HepG2 (cell line): ENCODE results near the gene PAPSS1. TPM values are rescaled to one million over a fixed set of nuclear protein-coding genes. Genes with fewer than 3 reads are reported as not detected.

Source experiments
- ATAC-seq: fragments of 200-7000 bp; cut with Tn5 transposase; 3 replicates; pipeline ENCODE4 v1.9.1; 2020; ENCODE audit warnings: mild to moderate bottlenecking, moderate library complexity
- BruUV-seq: library from RNA; stranded (reverse); fragments of 400-500 nt; replicated peaks from 2 replicates; lab custom pipeline; 2021; lab: Mats Ljungman, UMichigan
- CTCF ChIA-PET: fragments of 300-600 bp; formaldehyde crosslinking; extraction: SDS; loops from one replicate; lab custom pipeline; 2021; ENCODE audit warnings: low total read pairs, inconsistent platforms, low intra/inter-chr PET ratio; lab: Yijun Ruan, JAX
- POLR2A ChIA-PET: fragments of 350-600 bp; sonication (Branson Sonifier 250); formaldehyde crosslinking; loops from one replicate; lab custom pipeline; 2020; ENCODE audit warnings: antibody characterized with exemption, inconsistent platforms; lab: Yijun Ruan, JAX
- DNase-seq: peaks from one replicate; pipeline ENCODE4 v3.0.0-alpha.2; 2015; ENCODE audit warnings: low spot score
- FAIRE-seq: peaks from 3 replicates; lab custom pipeline; 2011; peaks lifted over from hg19 to GRCh38; lab: Jason Lieb, UNC
- H2AFZ ChIP-seq: one replicate; pipeline ENCODE4 v1.6.1; 2011; ENCODE audit warnings: low read length, inconsistent platforms
- H3K27ac ChIP-seq: fragments of 300-600 bp; 3 replicates; pipeline ENCODE4 v1.8.0; 2011; ENCODE audit warnings: mixed run types, mild to moderate bottlenecking, mixed read lengths, low read length, inconsistent platforms; ENCODE audit not compliant: insufficient read depth; ENCODE audit errors: extremely low read length
- H3K27me3 ChIP-seq, 2 experiments: fragments of 200-600 bp in 1 of 2; 2 replicates in 1 of 2; 3 replicates in 1 of 2; pipeline versions ENCODE4 v1.6.0 to v1.8.0; 2011; ENCODE audit warnings: low read length in 2 of 2, mild to moderate bottlenecking in 2 of 2, moderate library complexity in 2 of 2, inconsistent platforms in 1 of 2; ENCODE audit not compliant: insufficient read depth in 2 of 2, control insufficient read depth in 1 of 2
- H3K36me3 ChIP-seq, 2 experiments: fragments of 200-600 bp in 1 of 2; replicated peaks in 1 of 2; 2 replicates in 1 of 2; 3 replicates in 1 of 2; pipeline versions ENCODE4 v1.5.1 to v1.8.0; 2011; ENCODE audit warnings: low read length in 2 of 2, inconsistent platforms in 1 of 2; ENCODE audit not compliant: insufficient read depth in 2 of 2, control insufficient read depth in 1 of 2
- H3K4me1 ChIP-seq: 2 replicates; pipeline ENCODE4 v1.5.1; 2012; ENCODE audit warnings: low read length, inconsistent platforms; ENCODE audit not compliant: insufficient read depth
- H3K4me2 ChIP-seq: 2 replicates; pipeline ENCODE4 v1.6.0; 2011; ENCODE audit warnings: low read depth, low read length, inconsistent platforms
- H3K4me3 ChIP-seq, 3 experiments: fragments of 200-600 bp in 1 of 3; sonication (generic), shearing (Covaris generic) in 1 of 3; replicated peaks in 1 of 3; 2 replicates each; pipeline ENCODE4 v1.5.1; 2011 to 2016; ENCODE audit warnings: low read length in 3 of 3, inconsistent platforms in 2 of 3, low read depth in 2 of 3, mild to moderate bottlenecking in 2 of 3, control low read depth in 1 of 3, mixed read lengths in 1 of 3; ENCODE audit not compliant: insufficient read depth in 1 of 3
- H3K79me2 ChIP-seq: one replicate; pipeline ENCODE4 v1.6.1; 2011; ENCODE audit warnings: low read length, inconsistent platforms; ENCODE audit not compliant: insufficient read depth
- H3K9ac ChIP-seq: 2 replicates; pipeline ENCODE4 v1.6.0; 2011; ENCODE audit warnings: mild to moderate bottlenecking, low read depth, low read length, inconsistent platforms; ENCODE audit not compliant: insufficient read depth
- H3K9me3 ChIP-seq: 2 replicates; pipeline ENCODE4 v1.5.1; 2012; ENCODE audit warnings: mild to moderate bottlenecking, low read length
- H4K20me1 ChIP-seq: 2 replicates; pipeline ENCODE4 v1.6.0; 2011; ENCODE audit warnings: inconsistent platforms, mild to moderate bottlenecking, low read length, moderate library complexity; ENCODE audit not compliant: insufficient read depth
- ESRRA ChIP-seq: sonication (generic); formaldehyde crosslinking; IDR thresholded peaks from 2 replicates; pipeline ENCODE4 v1.5.1; 2020; ENCODE audit warnings: mild to moderate bottlenecking, low read depth, missing genetic modification reagents
- RCOR2 ChIP-seq: IDR thresholded peaks from 2 replicates; pipeline ENCODE4 v1.6.1; 2016; ENCODE audit warnings: missing biosample characterization, missing genetic modification reagents
- ZNF512B ChIP-seq: sonication (generic); formaldehyde crosslinking; IDR thresholded peaks from 2 replicates; pipeline ENCODE4 v1.5.1; 2020; ENCODE audit warnings: missing genetic modification reagents, mild to moderate bottlenecking, borderline replicate concordance
- WGBS: methylation state at CpG from one replicate; pipeline ENCODE4 v1.1.6; 2017; ENCODE audit warnings: low lambda C conversion rate; 5-methylcytosine and 5-hydroxymethylcytosine counted together
- in situ Hi-C: cut with HindIII; loops from 2 replicates; pipeline ENCODE4 v1.10.0; 2017; ENCODE audit warnings: low pct_unique_long_range_greater_than_20kb; ENCODE audit not compliant: extremely low pct_ligation_motif_present
- intact Hi-C: fragments of 100-400 bp; cut with micrococcal nuclease; formaldehyde crosslinking; loops from one replicate; pipeline ENCODE4 v1.10.0; 2022; ENCODE audit not compliant: unreplicated experiment
- polyA plus RNA-seq, 8 experiments: library from polyadenylated mRNA; depleted of rRNA in 3 of 8; stranded (reverse) in 7 of 8; unstranded in 1 of 8; fragments of >200 nt; fragmentation: Illumina TruSeq in 4 of 8; extraction: Trizol in 4 of 8; gene quantifications; 2 replicates each; pipeline versions ENCODE4 v1.2.1 to v1.2.3, GENCODE V29; 2011 to 2016; ENCODE audit warnings: low read depth in 4 of 8, missing spikeins in 1 of 8, mixed read lengths in 1 of 8; ENCODE audit not compliant: insufficient read depth in 1 of 8
- total RNA-seq, 5 experiments: library from RNA; depleted of rRNA; stranded (reverse); fragments of >200 nt; fragmentation: Illumina TruSeq; extraction: Trizol; gene quantifications; 2 replicates each; pipeline ENCODE4 v1.2.3, GENCODE V29; 2016; ENCODE audit warnings: low read depth in 1 of 5

The PAPSS1 gene
- total and polyA plus RNA-seq, 2 of the 13 experiments (the other 11 are each of a cell fraction or from before 2014, with no cell fraction given): 105 to 126 TPM

GRCh38 chr4:107712236-107712635 is 7.8 kb downstream of the PAPSS1 start:
- Histone ChIP-seq H3K27me3 (no peaks in the 10 kb centered on the region), H3K79me2 (peaks cover 87% of the 10 kb centered on the region), H3K4me1 (peaks cover 68% of the 10 kb centered on the region), H3K9me3 (peaks cover 4% of the 10 kb centered on the region; the same call in 1 of the 2 replicates), H3K4me3 (no peak overlapping the region), H2AFZ (no peak overlapping the region), H3K36me3 (peaks cover 0 to 5% of the 10 kb centered on the region in 2 experiments; a peak in 1 of 5 replicates), H3K27ac (no peak overlapping the region), H4K20me1 (peaks cover under 1% of the 10 kb centered on the region), H3K9ac (no peak overlapping the region)
- ATAC-seq (no peak), FAIRE-seq (no peak), DNase-seq (no peak)
- CTCF ChIA-PET: no interaction called here
- POLR2A ChIA-PET: no interaction called here
- BruUV-seq: no TSS peak
- in situ Hi-C loops (no loop called here), intact Hi-C loops (loop anchor here (2.0 kb wide), 1 partner anchor 27 kb away; no protein-coding TSS in a partner anchor)
- 94% methylated on average over 2 of the region's 2 CpGs for WGBS
- TF ChIP-seq RCOR2 (CRISPR knock-in tag) (no peak), ZNF512B (no peak)
- TF ChIP-seq, all 625 proteins: peak for 0
- H3K4me2 ChIP-seq: peak overlapping the region; percentile 26; the same call in 1 of the 2 replicates

- H3K9ac ChIP-seq: no peak overlapping the region
- ChIA-PET POLR2A (no interaction called here), CTCF (no interaction called here)
- intact Hi-C loops (loop anchor here (2.0 kb wide), 1 partner anchor 27 kb away; no protein-coding TSS in a partner anchor), in situ Hi-C loops (no loop called here)
- DNase-seq (no peak), ATAC-seq (no peak), FAIRE-seq (no peak)
- H3K79me2 ChIP-seq: peaks cover 87% of the 10 kb centered on the region
- H3K27me3 ChIP-seq: no peaks in the 10 kb centered on the region
- no peak for TF ChIP-seq ESRRA (CRISPR knock-in tag)
- peaks cover 64% of the 10 kb centered on the region for H3K4me1 ChIP-seq
- no peak overlapping the region for H2AFZ ChIP-seq
- no peak overlapping the region for H3K4me3 ChIP-seq
- no TSS peak for BruUV-seq
- no peak overlapping the region for H3K4me2 ChIP-seq
- H3K9me3 ChIP-seq: peaks cover 8% of the 10 kb centered on the region; the same call in 1 of the 2 replicates
- H4K20me1 ChIP-seq: peaks cover 4% of the 10 kb centered on the region
- H3K27ac ChIP-seq: no peak overlapping the region
- 88% methylated on average over 3 of the region's 3 CpGs for WGBS
- peaks cover 0 to 5% of the 10 kb centered on the region in 2 experiments; a peak in 2 of 5 replicates for H3K36me3 ChIP-seq
Observed at GRCh38 chr4:107711831-107712230, 8.2 kb downstream of the PAPSS1 start.
